ENCODE data around the gene PTPRM.

PTPRM gene

GRCh38 chr18:7568426-7568825 lies 1.3 kb downstream of the PTPRM start:
- no peak for DNase-seq

DNA sequence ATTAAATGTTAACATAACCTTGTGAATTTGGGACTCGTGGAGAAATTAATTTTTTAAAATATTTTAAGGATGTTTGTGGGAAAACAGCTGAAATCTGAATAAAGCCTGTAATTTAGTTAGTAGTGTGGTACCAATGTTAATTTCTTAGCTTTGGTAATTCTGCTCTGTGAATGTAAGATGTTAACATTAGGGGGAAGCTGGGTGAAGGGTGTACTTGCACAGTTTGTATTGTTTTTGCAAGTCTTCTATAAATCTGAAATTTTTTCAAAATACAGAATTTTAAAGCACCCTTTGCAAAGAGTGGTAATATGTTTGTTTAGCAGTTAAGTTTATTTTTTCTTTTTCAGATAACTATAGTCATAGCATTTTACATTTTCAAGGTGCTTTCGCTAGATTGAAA lies 4.5 kb downstream of the PTPRM start:
- DNase-seq = no peak

GRCh38 chr18:7572822-7573221 lies 5.7 kb downstream of the PTPRM start:
- no peak for DNase-seq

DNA sequence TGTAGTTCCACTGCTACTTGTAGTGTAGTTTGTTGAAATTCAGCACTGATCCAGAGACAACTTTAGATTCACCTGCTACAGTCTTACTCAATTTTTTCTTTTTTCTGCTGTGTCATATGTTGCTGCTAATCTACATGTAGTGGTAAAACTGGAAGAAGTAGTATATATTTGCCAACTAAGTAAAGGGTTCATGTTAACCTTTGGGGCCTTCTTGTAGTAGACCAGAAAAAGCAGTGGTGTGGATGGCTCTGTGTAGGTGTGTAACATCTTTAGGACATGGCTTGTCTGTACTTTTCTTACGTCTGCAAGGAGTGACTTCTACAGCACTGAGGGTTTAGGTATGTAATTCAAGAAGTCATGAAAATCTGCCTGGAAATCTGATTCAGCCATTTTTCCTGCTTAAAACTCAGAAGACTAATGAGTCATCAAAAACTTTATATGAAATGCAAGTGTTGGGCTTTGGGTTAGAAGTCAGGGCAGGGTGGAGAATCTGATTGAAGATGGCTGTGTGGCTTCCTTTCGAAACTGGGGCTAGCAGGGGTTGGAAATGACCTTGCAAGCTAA lies 8.4 kb downstream of the PTPRM start:
- no peak for DNase-seq

- no peak for DNase-seq
These were observed 9.0 kb downstream of the PTPRM start for GRCh38 chr18:7576077-7576476.

GRCh38 chr18:7576685-7577084 lies 9.6 kb downstream of the PTPRM start:
- DNase-seq = no peak

DNA sequence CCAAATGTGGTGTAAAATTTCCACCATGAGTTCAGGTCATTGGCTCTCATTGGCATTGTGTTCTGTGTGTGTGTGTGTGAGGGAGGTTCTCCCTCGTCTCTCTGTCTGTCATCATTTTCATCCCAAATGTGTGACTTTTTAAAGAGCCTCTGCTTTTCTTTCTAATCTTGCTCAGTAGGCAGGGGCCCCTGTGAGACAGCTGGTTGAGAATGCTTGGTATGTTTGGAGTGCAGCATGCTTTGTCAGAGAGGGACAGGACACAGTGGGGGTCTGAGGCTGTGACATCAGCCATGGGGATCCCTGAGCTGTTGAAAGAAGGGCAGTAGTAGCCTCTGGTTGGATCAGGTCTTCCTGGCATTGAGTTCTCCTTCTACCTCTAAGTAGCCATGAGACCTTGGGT lies 10.6 kb downstream of the PTPRM start:
- DNase-seq = no peak

GRCh38 chr18:7579176-7579917 lies 12.2 kb downstream of the PTPRM start:
- no peak for DNase-seq

- DNase-seq = no peak
These were observed 12.9 kb downstream of the PTPRM start for GRCh38 chr18:7579918-7580542.

DNA sequence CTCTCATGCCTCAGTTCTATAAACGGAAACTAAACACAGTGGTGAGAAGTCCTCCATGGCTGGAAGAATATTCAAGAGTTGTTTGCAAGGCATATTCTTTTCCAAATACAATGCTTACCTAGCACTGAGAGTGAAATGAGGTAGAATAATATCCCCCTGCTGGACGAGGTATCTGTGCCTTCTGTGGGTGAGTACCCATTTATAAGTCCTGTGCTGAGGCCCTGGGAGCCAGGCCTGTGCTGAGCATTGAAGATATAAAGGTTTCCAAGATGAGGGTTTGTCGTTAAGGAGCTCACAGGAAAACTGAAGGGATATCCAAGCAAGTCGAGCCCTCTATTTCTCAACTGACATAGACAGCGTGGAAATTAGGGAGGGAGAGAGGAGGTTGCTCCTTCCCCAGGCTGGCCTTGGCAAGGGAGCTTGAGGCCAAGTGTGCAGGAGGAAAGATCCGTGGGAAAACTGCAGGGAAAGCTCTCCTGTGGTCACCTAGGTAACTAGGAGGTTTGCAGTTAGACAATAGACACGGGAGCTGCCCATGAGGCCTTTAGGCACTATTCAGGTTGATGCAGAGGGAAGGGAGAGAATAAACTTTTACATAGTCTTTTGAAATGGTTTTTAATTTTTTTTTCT lies 17.6 kb downstream of the PTPRM start:
- DNase-seq = no peak

DNA sequence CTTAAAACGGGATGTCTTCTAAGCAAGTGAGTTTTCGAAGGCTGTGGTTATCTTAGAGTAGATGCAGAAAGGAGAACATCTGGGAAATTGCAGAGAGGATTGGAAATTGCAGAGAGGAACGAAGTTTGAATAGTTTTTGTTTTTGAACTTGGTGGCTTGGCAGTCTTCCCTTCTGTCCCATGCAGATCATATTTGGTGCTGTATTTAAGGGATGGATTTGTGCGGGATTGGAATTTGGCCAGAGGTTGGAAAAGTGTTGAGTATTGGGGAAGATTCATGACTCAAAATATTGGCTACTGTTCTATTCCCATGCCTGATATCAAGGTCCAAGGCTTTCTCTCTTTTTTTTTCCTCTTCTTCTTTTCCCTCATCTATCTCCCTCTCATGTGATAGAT lies 18.2 kb downstream of the PTPRM start:
- no peak for DNase-seq

DNA sequence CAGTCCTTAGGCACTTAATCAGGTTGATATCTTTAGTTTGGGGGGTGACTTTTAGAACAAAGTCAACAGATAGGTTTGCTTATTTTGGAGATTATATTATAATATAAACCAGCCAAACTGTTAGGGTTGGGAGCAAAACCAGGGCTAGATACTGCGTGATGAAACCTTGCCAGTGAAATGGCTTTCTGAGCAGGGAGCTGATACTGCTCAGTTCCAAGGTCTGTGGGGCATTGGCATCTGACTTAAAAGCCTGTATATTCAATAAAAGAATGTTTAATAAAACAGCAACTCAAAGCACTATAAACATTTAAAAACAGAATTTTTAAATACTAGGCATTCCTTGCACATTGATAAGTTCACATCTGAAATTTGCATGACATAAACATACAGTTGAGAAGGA lies 19.3 kb downstream of the PTPRM start:
- no peak for DNase-seq

GRCh38 chr18:7590826-7591560 lies 23.9 kb downstream of the PTPRM start:
- DNase-seq = no peak

DNA sequence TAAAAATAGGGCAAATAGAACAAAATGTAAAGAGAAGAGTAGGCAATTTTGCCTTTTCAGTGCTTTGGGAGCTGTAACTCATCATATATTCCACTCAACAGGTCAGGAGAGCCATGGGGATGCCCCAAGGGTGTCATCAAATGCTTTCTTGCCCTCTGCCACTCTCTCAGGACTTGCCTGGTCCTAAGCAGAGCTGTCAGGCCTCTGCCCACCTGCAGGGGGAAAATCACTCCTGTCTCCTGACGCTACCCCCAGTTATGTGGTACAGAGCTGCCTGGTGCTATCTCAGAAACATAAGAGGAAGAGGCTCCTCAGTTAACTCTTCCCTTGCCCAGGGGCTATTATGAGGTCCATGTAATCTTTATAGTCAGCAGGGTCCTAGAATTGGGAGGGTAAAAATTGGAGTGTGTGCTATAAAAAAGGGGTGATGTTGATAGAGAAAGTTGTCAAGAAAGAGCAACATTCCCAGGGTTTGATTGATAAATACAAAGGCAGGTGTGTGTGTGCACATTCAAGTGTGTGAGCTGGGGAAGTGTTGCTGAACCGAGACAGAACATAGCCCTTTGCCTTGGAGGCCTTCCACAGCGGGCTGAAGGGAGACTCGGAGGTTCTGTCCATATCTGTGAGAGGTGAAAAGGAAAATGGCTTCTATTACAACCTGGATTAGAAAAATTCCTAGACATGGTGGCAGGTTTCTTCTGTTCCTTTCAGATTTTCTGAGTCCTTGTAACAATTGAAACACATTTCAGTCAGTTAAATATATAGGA lies 25.4 kb downstream of the PTPRM start:
- no peak for DNase-seq

DNA sequence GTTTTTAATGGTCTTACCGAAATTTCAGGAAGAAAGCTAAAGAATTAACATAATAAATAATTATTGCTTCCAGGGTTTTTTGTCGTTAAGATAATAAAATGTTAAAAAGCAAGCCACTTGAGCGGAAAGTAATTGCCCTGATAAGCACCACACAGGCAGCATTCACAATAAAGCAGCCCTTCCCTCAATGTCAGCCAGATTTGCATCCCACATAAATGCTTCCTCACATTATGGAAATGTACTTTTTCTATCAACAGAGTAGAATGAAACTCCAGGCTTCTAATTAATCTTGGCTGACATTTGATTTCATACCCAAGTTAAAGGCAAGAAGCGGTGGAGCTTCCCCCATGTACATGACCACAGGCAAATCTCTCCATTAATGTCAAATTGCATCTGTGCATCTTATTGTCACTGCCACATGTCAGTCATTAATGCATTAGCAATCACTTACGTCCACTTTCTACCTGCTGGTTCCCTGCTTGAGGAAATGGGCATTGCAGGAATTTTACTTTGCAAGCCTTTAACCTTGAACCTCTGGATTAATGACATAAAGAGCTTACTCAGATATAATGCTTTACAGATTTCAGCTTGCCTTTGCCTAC lies 26.2 kb downstream of the PTPRM start:
- DNase-seq = no peak

GRCh38 chr18:7596147-7596546 lies 29.0 kb downstream of the PTPRM start:
- no peak for DNase-seq

DNA sequence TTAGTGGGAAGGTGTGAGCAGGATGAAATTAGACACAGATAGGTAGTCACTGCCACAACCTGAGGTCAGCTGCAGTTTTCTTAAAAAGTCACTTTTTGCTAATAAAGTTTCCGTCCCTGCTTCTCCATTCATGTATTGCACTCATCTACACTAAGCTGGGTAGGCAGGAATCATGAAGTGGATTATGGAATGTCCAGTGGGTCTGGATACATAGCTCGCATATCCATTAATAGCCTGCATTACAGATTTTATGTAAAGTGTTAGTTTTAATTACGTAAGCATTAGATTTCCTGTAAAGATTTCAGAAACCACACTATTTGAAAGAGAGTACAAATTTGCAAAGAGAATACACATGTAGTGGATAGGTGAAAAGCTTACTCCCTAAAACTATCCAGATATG lies 30.4 kb downstream of the PTPRM start:
- DNase-seq = no peak

DNA sequence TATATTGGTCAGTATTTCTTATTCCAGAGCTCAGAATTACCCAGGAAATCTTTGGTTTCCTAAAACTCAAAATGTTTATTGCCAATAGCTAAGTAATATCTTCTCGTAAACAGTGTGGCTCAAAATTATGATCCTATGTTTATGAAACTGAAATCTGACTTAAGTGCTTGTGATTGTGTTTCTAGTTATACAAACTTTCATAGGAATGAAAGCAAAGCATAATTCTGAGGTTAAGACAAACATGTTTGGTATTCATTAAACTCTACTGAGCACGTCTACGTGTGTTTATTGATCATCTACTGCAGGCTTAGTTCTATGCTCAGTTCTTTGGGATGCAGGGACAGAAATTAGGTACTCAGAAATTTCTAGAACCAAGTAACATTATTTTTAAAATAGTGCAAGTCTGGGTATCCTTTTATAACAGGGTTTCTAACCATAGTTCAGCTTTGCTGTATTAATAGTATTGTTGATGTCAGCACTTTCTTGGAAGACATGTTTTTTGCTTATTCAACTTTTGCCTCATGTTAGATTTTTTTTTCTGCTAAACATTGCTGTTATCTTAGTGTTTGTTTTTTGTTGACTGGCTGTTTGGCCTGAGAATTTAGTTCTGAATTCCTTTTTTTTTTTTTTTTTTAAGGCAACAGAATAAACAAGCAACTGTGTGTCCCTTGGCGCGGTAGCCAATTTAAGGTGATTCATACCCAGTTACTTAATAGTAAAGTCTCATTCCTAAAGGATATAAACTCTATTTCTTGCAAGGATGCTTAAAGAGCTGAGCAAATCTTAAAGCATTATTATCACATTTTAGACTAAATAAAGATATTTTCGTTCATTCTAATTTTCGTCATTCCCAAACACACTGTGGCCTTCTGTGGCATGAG lies 31.3 kb downstream of the PTPRM start:
- DNase-seq = no peak

- DNase-seq = no peak
These were observed 32.9 kb downstream of the PTPRM start for GRCh38 chr18:7600036-7600435.

DNA sequence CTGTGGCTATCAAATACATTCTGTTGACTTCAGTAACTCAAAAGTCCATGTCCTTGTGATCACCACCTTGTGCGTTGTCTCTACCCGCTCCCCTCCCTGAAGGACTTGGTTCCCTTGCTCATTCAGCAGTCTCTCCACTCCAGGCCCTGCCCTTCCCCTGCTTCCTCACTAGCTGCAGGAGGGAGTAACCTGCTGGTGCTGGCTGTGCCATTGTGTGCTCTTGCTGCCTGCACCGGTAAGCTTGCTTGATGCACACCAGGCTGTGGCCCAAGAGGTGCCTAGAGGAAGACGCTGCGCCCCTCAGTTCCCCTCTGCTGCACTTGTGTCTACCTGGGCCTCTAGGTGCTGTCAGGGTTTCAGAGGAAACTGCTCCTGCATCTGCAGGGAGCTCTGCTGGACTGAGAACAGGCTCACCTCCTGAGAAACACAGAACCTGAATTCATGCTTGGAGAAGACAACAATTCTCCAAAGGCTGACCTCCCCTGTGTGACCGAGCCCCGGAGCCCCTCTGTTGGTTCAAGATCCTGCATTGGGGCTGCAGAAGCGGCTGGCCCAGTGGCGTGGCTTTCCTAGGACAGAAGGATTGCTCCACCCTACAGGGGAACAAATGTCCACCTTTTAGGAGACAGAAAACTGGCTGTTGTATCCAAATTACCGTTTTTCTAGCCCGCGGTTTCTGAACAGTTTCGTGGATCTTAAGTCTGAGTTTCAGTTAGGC lies 33.6 kb downstream of the PTPRM start:
- DNase-seq = no peak

- DNase-seq = no peak
These were observed 34.1 kb downstream of the PTPRM start for GRCh38 chr18:7601246-7601615.

Data from SIG-M5 (cell line).